Esophagus muscularis mucosa (tissue), 4 donors: ENCODE data around the gene ITGB3BP. TPM values are rescaled to one million over a fixed set of nuclear protein-coding genes. Genes with fewer than 3 reads are reported as not detected.

Experiments used
- DNase-seq: peaks from one replicate; pipeline ENCODE4 v3.0.0-alpha.2; 2017; ENCODE audit errors: extremely low spot score
- H3K27ac ChIP-seq, 4 donors: fragments of 200-600 bp; sonication (generic); replicated peaks in 1 of 4; 1 replicate in 3 of 4; 2 replicates in 1 of 4; pipeline ENCODE4 v1.5.1; 2016 to 2019; ENCODE audit warnings: mild to moderate bottlenecking in 1 of 4
- H3K27me3 ChIP-seq, 4 donors: fragments of 200-600 bp; sonication (generic); one replicate each; pipeline versions ENCODE4 v1.5.1 to v1.6.0; 2016 to 2019
- H3K36me3 ChIP-seq, 4 donors: fragments of 200-600 bp; sonication (generic); one replicate each; pipeline ENCODE4 v1.5.1; 2016 to 2019
- H3K4me1 ChIP-seq, 4 donors: fragments of 200-600 bp; sonication (generic); one replicate each; pipeline ENCODE4 v1.5.1; 2016 to 2019
- H3K4me3 ChIP-seq, 4 donors: fragments of 200-600 bp; sonication (generic); 1 replicate in 2 of 4; 2 replicates in 2 of 4; pipeline ENCODE4 v1.5.1; 2016 to 2019; ENCODE audit warnings: mild to moderate bottlenecking in 4 of 4, moderate library complexity in 1 of 4
- H3K9me3 ChIP-seq, 4 donors: fragments of 200-600 bp; sonication (generic); 1 replicate in 3 of 4; 2 replicates in 1 of 4; pipeline ENCODE4 v1.5.1; 2016 to 2019
- CTCF ChIP-seq, 3 experiments: fragments of 200-600 bp in 2 of 3; fragments of 450-650 bp in 1 of 3; sonication (generic) in 2 of 3; IDR thresholded peaks; one replicate each; pipeline ENCODE4 v1.5.1; 2017 to 2019; ENCODE audit warnings: antibody characterized with exemption in 3 of 3, mild to moderate bottlenecking in 2 of 3, moderate library complexity in 1 of 3
- EP300 ChIP-seq: sonication (generic); formaldehyde crosslinking; IDR thresholded peaks from one replicate; pipeline ENCODE4 v1.6.1; 2017; ENCODE audit warnings: antibody characterized with exemption
- POLR2A ChIP-seq: fragments of 450-650 bp; IDR thresholded peaks from one replicate; pipeline ENCODE4 v1.6.1; 2017; ENCODE audit warnings: antibody characterized with exemption, moderate library complexity, mild to moderate bottlenecking, low read depth
- POLR2AphosphoS5 ChIP-seq, 2 donors: sonication (generic); formaldehyde crosslinking; IDR thresholded peaks; one replicate each; pipeline ENCODE4 v1.6.1; 2017; ENCODE audit warnings: antibody characterized with exemption in 2 of 2
- WGBS: methylation state at CpG from one replicate; pipeline ENCODE4 v1.1.5; 2018; 5-methylcytosine and 5-hydroxymethylcytosine counted together
- intact Hi-C: fragments of 100-400 bp; cut with DNase I; formaldehyde crosslinking; loops from one replicate; pipeline ENCODE4 v1.15.1; 2023
- total RNA-seq, 4 donors: library from RNA; depleted of rRNA; stranded (reverse); fragments of >200 nt; gene quantifications; one replicate each; pipeline versions ENCODE4 v1.1.0 to v1.2.1, GENCODE V29; 2016

The ITGB3BP gene
- total RNA-seq, 4 donors from 2014 or later: 6.8 to 38.2 (median 11.1) TPM

GRCh38 chr1:63454269-63454668, 68.8 kb downstream of the ITGB3BP start:
- no peaks in the 10 kb centered on the region for H3K27me3 ChIP-seq
- no peak for DNase-seq
- H3K4me3 ChIP-seq: no peak overlapping the region
- no peaks in the 10 kb centered on the region for H3K9me3 ChIP-seq
- TF ChIP-seq EP300: no peak
- TF ChIP-seq CTCF (IDR thresholded peaks at IDR 0.05): no peak
- TF ChIP-seq POLR2A: no peak
- TF ChIP-seq POLR2AphosphoS5 (IDR thresholded peaks at IDR 0.05): no peak
- intact Hi-C loops: no loop called here
- H3K27ac ChIP-seq: no peak overlapping the region
- peaks cover 0 to 9% (median 0%) of the 10 kb centered on the region in 4 donors for H3K4me1 ChIP-seq
- H3K36me3 ChIP-seq: no peaks in the 10 kb centered on the region

- DNase-seq: no peak
- Histone ChIP-seq H3K4me3 (no peak overlapping the region), H3K9me3 (no peaks in the 10 kb centered on the region), H3K4me1 (peaks cover 0 to 9% (median 0%) of the 10 kb centered on the region in 4 donors), H3K27me3 (no peaks in the 10 kb centered on the region), H3K36me3 (no peaks in the 10 kb centered on the region), H3K27ac (no peak overlapping the region)
- intact Hi-C loops: no loop called here
- WGBS: 100% methylated on average over 2 of the region's 2 CpGs
- TF ChIP-seq CTCF (IDR thresholded peaks at IDR 0.05): no peak
- TF ChIP-seq POLR2AphosphoS5 (IDR thresholded peaks at IDR 0.05): no peak
- no peak for TF ChIP-seq EP300
- TF ChIP-seq POLR2A: no peak
These were observed 69.8 kb downstream of the ITGB3BP start for GRCh38 chr1:63453232-63453631.

- DNase-seq: no peak
- Histone ChIP-seq H3K4me1 (peaks cover 0 to 9% (median 0%) of the 10 kb centered on the region in 4 donors), H3K36me3 (no peaks in the 10 kb centered on the region), H3K4me3 (no peak overlapping the region), H3K27ac (no peak overlapping the region), H3K9me3 (no peaks in the 10 kb centered on the region), H3K27me3 (no peaks in the 10 kb centered on the region)
- WGBS: 61% methylated on average over 1 of the region's 1 CpG
- intact Hi-C loops: no loop called here
- TF ChIP-seq POLR2A: no peak
These were observed 72.6 kb downstream of the ITGB3BP start for GRCh38 chr1:63450416-63450815.

GRCh38 chr1:63448731-63449246, 74.2 kb downstream of the ITGB3BP start:
- H3K27ac ChIP-seq: no peak overlapping the region
- no peaks in the 10 kb centered on the region for H3K27me3 ChIP-seq
- H3K4me3 ChIP-seq: no peak overlapping the region
- no peak for TF ChIP-seq EP300
- TF ChIP-seq POLR2A: no peak
- no peak for TF ChIP-seq CTCF (IDR thresholded peaks at IDR 0.05)
- no peak for TF ChIP-seq POLR2AphosphoS5 (IDR thresholded peaks at IDR 0.05)
- WGBS: 87% methylated on average over 3 of the region's 3 CpGs
- peaks cover 0 to 9% (median 0%) of the 10 kb centered on the region in 4 donors for H3K4me1 ChIP-seq
- no peaks in the 10 kb centered on the region for H3K36me3 ChIP-seq
- intact Hi-C loops: loop anchor here (10.0 kb wide), 1 partner anchor 134 kb away; no protein-coding TSS in a partner anchor
- no peaks in the 10 kb centered on the region for H3K9me3 ChIP-seq
- no peak for DNase-seq

- no peak for DNase-seq
- H3K27me3 ChIP-seq: no peaks in the 10 kb centered on the region
- no peak for TF ChIP-seq CTCF (IDR thresholded peaks at IDR 0.05)
- no peak for TF ChIP-seq POLR2AphosphoS5 (IDR thresholded peaks at IDR 0.05)
- no peak for TF ChIP-seq POLR2A
- TF ChIP-seq EP300: no peak
- no peaks in the 10 kb centered on the region for H3K4me1 ChIP-seq
- H3K4me3 ChIP-seq: no peak overlapping the region
- intact Hi-C loops: loop anchor here (10.0 kb wide), 1 partner anchor 127 kb away; no protein-coding TSS in a partner anchor
- H3K9me3 ChIP-seq: no peaks in the 10 kb centered on the region
- H3K36me3 ChIP-seq: no peaks in the 10 kb centered on the region
- H3K27ac ChIP-seq: no peak overlapping the region
These were observed 80.9 kb downstream of the ITGB3BP start for GRCh38 chr1:63442141-63442475.
